ENCODE results near the gene RETREG2.

RETREG2 gene

GRCh38 chr2:219177552-219178376, at the start of gene RETREG2:
Gene RETREG2 (plus strand): TSS chr2:219178275. CDS start chr2:219178353, 78 bp downstream.
- DNase-seq (ENCODE audit: low spot score), result peak; percentile 99

GRCh38 chr2:219128396-219128795, 49.7 kb upstream of the RETREG2 start:
- TF ChIP-seq, protein P1, sequence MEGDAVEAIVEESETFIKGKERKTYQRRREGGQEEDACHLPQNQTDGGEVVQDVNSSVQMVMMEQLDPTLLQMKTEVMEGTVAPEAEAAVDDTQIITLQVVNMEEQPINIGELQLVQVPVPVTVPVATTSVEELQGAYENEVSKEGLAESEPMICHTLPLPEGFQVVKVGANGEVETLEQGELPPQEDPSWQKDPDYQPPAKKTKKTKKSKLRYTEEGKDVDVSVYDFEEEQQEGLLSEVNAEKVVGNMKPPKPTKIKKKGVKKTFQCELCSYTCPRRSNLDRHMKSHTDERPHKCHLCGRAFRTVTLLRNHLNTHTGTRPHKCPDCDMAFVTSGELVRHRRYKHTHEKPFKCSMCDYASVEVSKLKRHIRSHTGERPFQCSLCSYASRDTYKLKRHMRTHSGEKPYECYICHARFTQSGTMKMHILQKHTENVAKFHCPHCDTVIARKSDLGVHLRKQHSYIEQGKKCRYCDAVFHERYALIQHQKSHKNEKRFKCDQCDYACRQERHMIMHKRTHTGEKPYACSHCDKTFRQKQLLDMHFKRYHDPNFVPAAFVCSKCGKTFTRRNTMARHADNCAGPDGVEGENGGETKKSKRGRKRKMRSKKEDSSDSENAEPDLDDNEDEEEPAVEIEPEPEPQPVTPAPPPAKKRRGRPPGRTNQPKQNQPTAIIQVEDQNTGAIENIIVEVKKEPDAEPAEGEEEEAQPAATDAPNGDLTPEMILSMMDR (IDR thresholded peaks at IDR 0.05; ENCODE audit: extremely low read depth, missing control alignments), result no peak
- DNase-seq (ENCODE audit: low spot score), result no peak

More at GRCh38 chr2:219177552-219178376, at the start of gene RETREG2:
- TF ChIP-seq, protein P1 (IDR thresholded peaks at IDR 0.05; ENCODE audit: extremely low read depth, missing control alignments), result peak; percentile 53

DNA sequence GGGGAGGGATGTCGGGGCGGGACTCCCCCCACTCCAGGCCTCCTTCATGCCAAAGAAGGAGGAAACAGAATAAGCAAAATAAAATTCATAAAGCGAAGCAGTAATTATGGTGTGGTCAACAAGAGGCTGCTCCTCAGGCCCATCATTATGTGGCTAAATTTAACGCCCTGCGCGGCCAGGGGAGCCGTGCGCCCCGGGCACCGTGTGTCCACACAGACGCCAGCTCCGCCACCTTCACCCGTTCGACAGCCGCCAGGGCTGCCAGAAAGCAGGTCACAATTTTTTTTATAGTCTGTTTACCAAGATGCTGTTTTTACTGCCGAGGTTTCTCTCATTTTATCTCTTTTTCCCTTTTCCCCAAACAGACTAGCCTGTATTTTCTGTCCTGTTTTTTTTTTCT, 48.5 kb upstream of the RETREG2 start:
- TF ChIP-seq, protein P1 (IDR thresholded peaks at IDR 0.05; ENCODE audit: extremely low read depth, missing control alignments), result no peak
- no peak for DNase-seq (ENCODE audit: low spot score)

DNA sequence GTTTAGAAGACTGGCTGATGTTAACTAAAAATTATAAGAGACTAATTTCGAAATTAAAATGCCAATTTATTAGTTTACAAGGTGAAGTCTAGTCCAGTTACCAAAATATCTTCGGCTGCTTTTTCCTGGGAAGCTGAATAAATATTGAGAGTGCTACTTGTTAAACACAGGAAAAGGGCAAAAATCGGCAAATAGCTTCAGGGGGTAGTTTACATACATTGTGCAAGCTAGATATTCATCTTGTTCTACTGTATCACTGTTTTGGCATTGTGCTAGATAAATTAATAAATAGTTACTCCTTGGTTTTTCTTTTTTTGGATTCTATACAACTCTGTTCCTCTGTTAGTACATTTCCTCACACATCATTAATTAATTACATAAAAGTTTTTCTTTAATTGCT, 46.7 kb upstream of the RETREG2 start:
- TF ChIP-seq, protein P1 (IDR thresholded peaks at IDR 0.05; ENCODE audit: extremely low read depth, missing control alignments), result no peak
- no peak for DNase-seq (ENCODE audit: low spot score)

DNA sequence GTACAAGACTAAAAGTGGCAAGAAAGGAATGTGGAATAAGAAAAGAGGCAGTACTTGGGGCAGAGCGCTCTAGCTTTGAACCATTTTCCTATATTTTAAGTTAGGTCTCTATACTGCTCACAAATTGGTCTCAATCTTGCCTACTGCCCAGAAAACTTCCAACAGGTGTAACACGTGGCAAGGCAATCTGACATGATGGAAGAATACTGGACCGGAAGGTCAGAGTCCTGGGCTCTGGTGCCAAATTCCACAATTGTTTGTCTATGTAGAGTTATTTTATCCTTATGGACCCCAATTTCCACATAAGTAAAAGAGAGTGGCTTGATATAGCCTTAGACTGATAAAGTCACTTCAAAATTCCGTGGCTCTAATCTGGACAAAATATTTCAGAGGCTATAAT, 46.3 kb upstream of the RETREG2 start:
- TF ChIP-seq, protein P1 (IDR thresholded peaks at IDR 0.05; ENCODE audit: extremely low read depth, missing control alignments), result no peak
- DNase-seq (ENCODE audit: low spot score), result no peak

GRCh38 chr2:219133976-219134375, 44.1 kb upstream of the RETREG2 start:
- TF ChIP-seq, protein P1 (IDR thresholded peaks at IDR 0.05; ENCODE audit: extremely low read depth, missing control alignments), result no peak
- no peak for DNase-seq (ENCODE audit: low spot score)

DNA sequence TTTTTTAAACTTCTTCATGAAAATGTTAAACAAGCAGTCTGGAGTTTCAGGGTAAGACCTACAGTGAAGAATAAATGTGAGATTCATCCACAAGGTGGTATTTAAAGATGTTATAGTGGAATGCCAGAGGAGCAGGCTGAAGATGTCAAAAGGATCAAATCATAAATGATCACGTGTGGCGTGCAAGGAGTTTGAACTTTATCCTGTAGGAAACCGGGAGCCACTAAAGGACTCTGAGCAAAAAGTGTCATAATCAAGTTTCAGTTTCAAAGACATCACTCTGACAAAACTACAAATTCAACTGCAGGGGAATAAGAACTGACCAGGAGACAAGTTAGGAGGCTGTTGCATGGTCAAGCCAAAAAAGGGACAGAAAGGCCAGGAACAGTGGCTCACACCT, 37.4 kb upstream of the RETREG2 start:
- no peak for DNase-seq (ENCODE audit: low spot score)
- TF ChIP-seq, protein P1 (IDR thresholded peaks at IDR 0.05; ENCODE audit: extremely low read depth, missing control alignments), result no peak

Data from GM20000 (cell line).